GM18951 (cell line): ENCODE data around the gene LCORL.

Source experiments
- POLR2A ChIP-seq: IDR thresholded peaks from 4 replicates; pipeline ENCODE4 v1.6.1; 2011; ENCODE audit warnings: mild to moderate bottlenecking; ENCODE audit not compliant: insufficient read length, insufficient read depth; ENCODE audit errors: extremely low read depth
- in situ Hi-C: fragments of 300-500 bp; cut with MboI; formaldehyde crosslinking; loops from one replicate; pipeline ENCODE4 v1.12.0; 2022; ENCODE audit warnings: low sequenced_read_pairs, mixed read lengths, inconsistent platforms; ENCODE audit not compliant: unreplicated experiment

The LCORL gene

GRCh38 chr4:17939054-17939453, 82.5 kb downstream of the LCORL start:
- in situ Hi-C loops = no loop called here
- TF ChIP-seq POLR2A = no peak

- TF ChIP-seq POLR2A = no peak
- in situ Hi-C loops = no loop called here
These were observed 87.3 kb downstream of the LCORL start for GRCh38 chr4:17934286-17934685.

GRCh38 chr4:17933126-17933525, 88.4 kb downstream of the LCORL start:
- in situ Hi-C loops = no loop called here
- no peak for TF ChIP-seq POLR2A

GRCh38 chr4:17932041-17932440, 89.5 kb downstream of the LCORL start:
- in situ Hi-C loops = no loop called here
- no peak for TF ChIP-seq POLR2A

- no peak for TF ChIP-seq POLR2A
- in situ Hi-C loops = no loop called here
These were observed 91.3 kb downstream of the LCORL start for GRCh38 chr4:17930256-17930655.

- TF ChIP-seq POLR2A = no peak
- in situ Hi-C loops = no loop called here
These were observed 97.4 kb downstream of the LCORL start for GRCh38 chr4:17924189-17924588.

- no peak for TF ChIP-seq POLR2A
- in situ Hi-C loops = no loop called here
These were observed 100.1 kb downstream of the LCORL start for GRCh38 chr4:17921451-17921850.

- in situ Hi-C loops = no loop called here
- TF ChIP-seq POLR2A = no peak
These were observed 100.9 kb downstream of the LCORL start for GRCh38 chr4:17920681-17921080.

- TF ChIP-seq POLR2A = no peak
- in situ Hi-C loops = no loop called here
These were observed 106.1 kb downstream of the LCORL start for GRCh38 chr4:17915439-17915838.

GRCh38 chr4:17912011-17912410, 109.5 kb downstream of the LCORL start:
- in situ Hi-C loops = no loop called here
- no peak for TF ChIP-seq POLR2A

GRCh38 chr4:17911608-17912007, 109.9 kb downstream of the LCORL start:
- TF ChIP-seq POLR2A = no peak
- in situ Hi-C loops = no loop called here

- in situ Hi-C loops = no loop called here
- TF ChIP-seq POLR2A = no peak
These were observed 123.0 kb downstream of the LCORL start for GRCh38 chr4:17898553-17899055.

- in situ Hi-C loops = no loop called here
- TF ChIP-seq POLR2A = no peak
These were observed 126.1 kb downstream of the LCORL start for GRCh38 chr4:17895481-17895880.

GRCh38 chr4:17894421-17894820, 127.1 kb downstream of the LCORL start:
- in situ Hi-C loops = no loop called here

GRCh38 chr4:17889692-17890091, 131.9 kb downstream of the LCORL start:
- in situ Hi-C loops = no loop called here
- TF ChIP-seq POLR2A = no peak

More at GRCh38 chr4:17894421-17894820, 127.1 kb downstream of the LCORL start:
- TF ChIP-seq POLR2A = no peak
